IPS DF 4.7 (cell line): ENCODE results near the gene NCKAP1.
A peak's percentile ranks its signal among the peaks of the same experiment; 100 is the strongest.
"Not testable (repeated sequence)": the region's sequence is repeated elsewhere in the genome, so short reads cannot be mapped to it uniquely, and the experiment has no call there.

Source experiments
- DNase-seq: peaks from one replicate; pipeline ENCODE4 v3.0.0-alpha.2; 2013; ENCODE audit warnings: low spot score; ENCODE audit errors: extremely low read depth

NCKAP1 gene

DNA sequence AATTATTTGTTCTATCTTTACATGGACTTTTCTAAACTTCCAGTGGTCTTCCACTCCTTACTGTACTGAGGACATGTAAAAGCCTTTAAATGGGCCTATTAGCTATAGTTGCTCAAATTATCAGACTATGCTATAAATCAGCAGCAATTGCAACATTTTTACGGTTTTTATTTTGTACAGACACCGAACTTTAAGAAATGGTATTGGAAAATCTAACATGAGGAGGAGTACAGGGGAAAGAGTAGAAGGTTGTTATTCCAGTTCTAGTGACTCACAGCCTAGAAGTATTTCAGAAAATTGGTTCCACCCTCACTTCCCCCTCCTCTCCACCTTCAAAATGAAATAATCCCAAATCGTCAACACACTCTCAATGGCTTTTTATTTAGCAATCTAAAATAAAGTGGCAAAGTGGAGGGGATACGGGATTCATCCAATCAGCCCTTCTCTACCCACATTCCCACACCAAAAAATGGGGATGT is 1.1 kb downstream of the NCKAP1 start:
- DNase-seq, result no peak

GRCh38 chr2:183035954-183036669 is 2.1 kb downstream of the NCKAP1 start:
- no peak for DNase-seq

- DNase-seq, result no peak
Observed at GRCh38 chr2:183035298-183035953, 2.8 kb downstream of the NCKAP1 start.

GRCh38 chr2:183034806-183035205 is 3.5 kb downstream of the NCKAP1 start:
- DNase-seq, result no peak

GRCh38 chr2:183033951-183034350 is 4.3 kb downstream of the NCKAP1 start:
- no peak for DNase-seq

- DNase-seq, result no peak
Observed at GRCh38 chr2:183031911-183032794, 6.1 kb downstream of the NCKAP1 start.

- no peak for DNase-seq
Observed at GRCh38 chr2:183029219-183029618, 9.0 kb downstream of the NCKAP1 start.

DNA sequence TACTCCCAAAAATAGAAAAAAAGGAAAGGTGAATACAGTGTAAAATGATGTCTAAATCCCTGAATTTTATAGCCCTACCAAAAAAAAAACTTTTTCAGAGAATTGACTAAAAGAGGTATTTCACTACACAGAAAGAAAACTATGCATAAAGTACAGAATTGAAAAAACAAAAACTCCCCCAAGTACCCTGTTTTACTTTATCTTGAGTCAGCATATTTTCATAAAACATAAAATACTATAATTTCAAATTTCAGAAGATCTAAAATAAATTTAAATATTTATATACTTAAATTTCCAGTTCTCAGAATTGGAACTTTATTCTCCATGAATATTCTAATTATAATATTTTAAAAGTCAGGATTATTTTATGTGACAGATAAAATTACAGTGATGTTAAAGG is 10.1 kb downstream of the NCKAP1 start:
- no peak for DNase-seq

GRCh38 chr2:183027443-183027842 is 10.8 kb downstream of the NCKAP1 start:
- DNase-seq, result no peak

- DNase-seq, result no peak
Observed at GRCh38 chr2:183026424-183026823, 11.8 kb downstream of the NCKAP1 start.

DNA sequence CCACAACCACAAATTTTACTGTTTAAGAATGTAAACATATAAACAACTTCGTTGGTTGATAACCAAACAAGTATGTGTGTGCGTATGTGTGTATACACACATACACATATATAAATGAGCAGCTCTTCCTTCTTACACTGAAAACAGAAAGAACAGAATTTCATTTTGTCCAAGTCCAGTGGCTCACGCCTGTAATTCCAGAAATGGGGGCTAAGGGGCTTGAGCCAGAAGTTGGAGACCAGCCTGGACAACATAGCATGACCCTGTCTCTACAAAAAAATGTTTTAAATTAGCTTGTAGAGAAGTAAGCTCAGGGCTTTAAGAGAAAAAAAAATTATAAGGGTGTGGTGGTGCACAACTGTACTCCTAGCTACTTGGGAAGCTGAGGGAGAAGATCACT is 12.3 kb downstream of the NCKAP1 start:
- no peak for DNase-seq

- no peak for DNase-seq
Observed at GRCh38 chr2:183024339-183025095, 13.7 kb downstream of the NCKAP1 start.

GRCh38 chr2:183022711-183023110 is 15.5 kb downstream of the NCKAP1 start:
- no peak for DNase-seq

- no peak for DNase-seq
Observed at GRCh38 chr2:183021613-183022012, 16.6 kb downstream of the NCKAP1 start.

- no peak for DNase-seq
Observed at GRCh38 chr2:183019718-183020442, 18.4 kb downstream of the NCKAP1 start.

GRCh38 chr2:183017845-183018244 is 20.4 kb downstream of the NCKAP1 start:
- not testable (repeated sequence) for DNase-seq

DNA sequence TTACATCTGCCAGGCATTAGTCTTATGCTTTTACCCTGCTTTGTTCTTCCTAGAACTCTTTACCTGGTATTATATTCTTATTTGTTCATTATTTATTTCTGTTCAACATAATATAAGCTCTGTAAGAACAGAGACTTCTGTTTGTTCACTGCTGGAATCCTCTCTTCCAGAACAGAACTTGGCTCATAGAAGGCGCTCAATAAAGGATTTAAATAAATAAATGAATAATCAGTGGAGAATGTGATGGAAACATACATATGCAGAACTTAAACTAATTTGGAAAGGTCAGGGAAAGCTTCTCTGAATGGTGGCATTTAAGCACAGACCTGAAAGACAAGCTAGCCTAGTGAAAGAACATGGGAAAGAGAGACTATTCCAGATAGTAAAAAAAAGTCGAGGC is 24.3 kb downstream of the NCKAP1 start:
- no peak for DNase-seq

- no peak for DNase-seq
Observed at GRCh38 chr2:183011743-183012142, 26.5 kb downstream of the NCKAP1 start.

DNA sequence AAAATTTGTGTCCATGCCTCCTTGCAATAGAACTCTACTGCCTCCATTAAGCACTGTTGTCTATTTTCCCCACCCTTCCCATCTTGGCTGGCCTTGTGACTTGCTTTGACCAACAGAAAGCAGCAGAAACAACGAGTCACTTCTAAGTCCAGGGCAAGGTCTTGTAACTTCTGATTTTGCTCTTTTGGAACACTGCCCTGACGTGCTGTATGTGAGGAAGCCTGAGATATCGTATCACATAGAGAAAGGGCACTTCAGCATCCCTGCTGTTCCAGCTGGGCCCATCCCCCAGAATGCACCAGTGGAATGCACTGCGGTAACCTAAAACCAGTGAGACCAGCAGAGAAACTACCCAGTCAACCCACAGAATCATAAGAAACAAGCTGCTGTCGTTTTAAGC is 28.1 kb downstream of the NCKAP1 start:
- DNase-seq, result peak; percentile 25

- DNase-seq, result no peak
Observed at GRCh38 chr2:183009249-183009899, 28.9 kb downstream of the NCKAP1 start.
